CMK (cell line): ENCODE results near the gene PPP2R5D.

Experiments
- DNase-seq: peaks from one replicate; pipeline ENCODE4 v3.0.0-alpha.2; 2010; ENCODE audit warnings: low read depth

PPP2R5D gene

GRCh38 chr6:42963855-42964605, 20.3 kb upstream of the PPP2R5D start:
- no peak for DNase-seq

- no peak for DNase-seq
Measured at GRCh38 chr6:42966571-42966970, 17.8 kb upstream of the PPP2R5D start.

GRCh38 chr6:42967228-42967627, 17.1 kb upstream of the PPP2R5D start:
- no peak for DNase-seq

- DNase-seq: no peak
Measured at GRCh38 chr6:42968126-42968701, 16.2 kb upstream of the PPP2R5D start.

- DNase-seq: no peak
Measured at GRCh38 chr6:42968783-42969182, 15.6 kb upstream of the PPP2R5D start.

GRCh38 chr6:42969431-42969830, 14.9 kb upstream of the PPP2R5D start:
- no peak for DNase-seq

GRCh38 chr6:42969934-42970333, 14.4 kb upstream of the PPP2R5D start:
- no peak for DNase-seq

GRCh38 chr6:42970871-42971612, 13.3 kb upstream of the PPP2R5D start:
- DNase-seq: no peak

- DNase-seq: no peak
Measured at GRCh38 chr6:42971746-42972327, 12.5 kb upstream of the PPP2R5D start.

GRCh38 chr6:42973926-42974325, 10.4 kb upstream of the PPP2R5D start:
- no peak for DNase-seq

GRCh38 chr6:42974919-42975505, 9.4 kb upstream of the PPP2R5D start:
- no peak for DNase-seq

GRCh38 chr6:42978487-42978838, 5.9 kb upstream of the PPP2R5D start:
- no peak for DNase-seq

GRCh38 chr6:42978839-42979522, 5.4 kb upstream of the PPP2R5D start, which contains the start of gene PEX6:
TSS of gene PEX6 (minus strand) at chr6:42979181. CDS start at chr6:42979150, 31 bp downstream.
- peak; percentile 89 for DNase-seq

- DNase-seq: no peak
Measured at GRCh38 chr6:42979523-42980177, 4.7 kb upstream of the PPP2R5D start.

GRCh38 chr6:42981836-42982235, 2.5 kb upstream of the PPP2R5D start:
- DNase-seq: no peak

GRCh38 chr6:42984924-42985475, 630 bp downstream of the PPP2R5D start:
- no peak for DNase-seq

- no peak for DNase-seq
Measured at GRCh38 chr6:42987533-42988451, 3.4 kb downstream of the PPP2R5D start.

GRCh38 chr6:42988486-42989020, 4.2 kb downstream of the PPP2R5D start:
- no peak for DNase-seq

- DNase-seq: no peak
Measured at GRCh38 chr6:42989923-42990322, 5.6 kb downstream of the PPP2R5D start.

GRCh38 chr6:42993445-42993844, 9.1 kb downstream of the PPP2R5D start:
- DNase-seq: no peak
